ENCODE measurements around the gene SORCS3.

GRCh38 chr10:104659809-104660208 is 18.7 kb downstream of the SORCS3 start:
- no peak for TF ChIP-seq EZH2 (IDR thresholded peaks at IDR 0.05; ENCODE audit: borderline replicate concordance, insufficient read depth, low read length, poor library complexity, severe bottlenecking)
- TF ChIP-seq, protein P1, sequence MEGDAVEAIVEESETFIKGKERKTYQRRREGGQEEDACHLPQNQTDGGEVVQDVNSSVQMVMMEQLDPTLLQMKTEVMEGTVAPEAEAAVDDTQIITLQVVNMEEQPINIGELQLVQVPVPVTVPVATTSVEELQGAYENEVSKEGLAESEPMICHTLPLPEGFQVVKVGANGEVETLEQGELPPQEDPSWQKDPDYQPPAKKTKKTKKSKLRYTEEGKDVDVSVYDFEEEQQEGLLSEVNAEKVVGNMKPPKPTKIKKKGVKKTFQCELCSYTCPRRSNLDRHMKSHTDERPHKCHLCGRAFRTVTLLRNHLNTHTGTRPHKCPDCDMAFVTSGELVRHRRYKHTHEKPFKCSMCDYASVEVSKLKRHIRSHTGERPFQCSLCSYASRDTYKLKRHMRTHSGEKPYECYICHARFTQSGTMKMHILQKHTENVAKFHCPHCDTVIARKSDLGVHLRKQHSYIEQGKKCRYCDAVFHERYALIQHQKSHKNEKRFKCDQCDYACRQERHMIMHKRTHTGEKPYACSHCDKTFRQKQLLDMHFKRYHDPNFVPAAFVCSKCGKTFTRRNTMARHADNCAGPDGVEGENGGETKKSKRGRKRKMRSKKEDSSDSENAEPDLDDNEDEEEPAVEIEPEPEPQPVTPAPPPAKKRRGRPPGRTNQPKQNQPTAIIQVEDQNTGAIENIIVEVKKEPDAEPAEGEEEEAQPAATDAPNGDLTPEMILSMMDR (IDR thresholded peaks at IDR 0.05; ENCODE audit: poor library complexity, severe bottlenecking): no peak
- TF ChIP-seq POLR2AphosphoS5 (IDR thresholded peaks at IDR 0.05): no peak
- no peak for TF ChIP-seq EP300 (conservative IDR thresholded peaks at IDR 0.05; ENCODE audit: poor library complexity, severe bottlenecking)
